Neuronal stem cell (in vitro differentiated cells): Measurements from ENCODE around the gene NMD3.

Source experiments
- DNase-seq: peaks from one replicate; pipeline ENCODE4 v3.0.0-alpha.2; 2013; ENCODE audit warnings: low spot score
- H2AFZ ChIP-seq: one replicate; pipeline ENCODE4 v1.6.1; 2013; ENCODE audit warnings: mild to moderate bottlenecking, low read length, inconsistent platforms
- H2AK5ac ChIP-seq: 2 replicates; pipeline ENCODE4 v1.6.1; 2013; ENCODE audit warnings: low read depth, mild to moderate bottlenecking, inconsistent platforms, low read length, moderate library complexity, mixed read lengths
- H2BK120ac ChIP-seq: 2 replicates; pipeline ENCODE4 v1.6.1; 2013; ENCODE audit warnings: low read depth, mild to moderate bottlenecking, inconsistent platforms, low read length, moderate library complexity, mixed read lengths
- H2BK12ac ChIP-seq: one replicate; pipeline ENCODE4 v1.6.1; 2013; ENCODE audit warnings: low read length, inconsistent platforms
- H2BK15ac ChIP-seq: 2 replicates; pipeline ENCODE4 v1.6.1; 2013; ENCODE audit warnings: mild to moderate bottlenecking, low read length, inconsistent platforms, mixed read lengths
- H2BK5ac ChIP-seq: one replicate; pipeline ENCODE4 v1.6.1; 2013; ENCODE audit warnings: inconsistent platforms, mild to moderate bottlenecking, low read length, moderate library complexity
- H3K14ac ChIP-seq: one replicate; pipeline ENCODE4 v1.6.1; 2013; ENCODE audit warnings: low read length, inconsistent platforms
- H3K18ac ChIP-seq: 2 replicates; pipeline ENCODE4 v1.6.1; 2013; ENCODE audit warnings: low read length, inconsistent platforms
- H3K23ac ChIP-seq: 2 replicates; pipeline ENCODE4 v1.6.1; 2013; ENCODE audit warnings: low read depth, mild to moderate bottlenecking, mixed read lengths, low read length, inconsistent platforms; ENCODE audit not compliant: poor library complexity
- H3K27ac ChIP-seq: replicated peaks from 3 replicates; pipeline ENCODE4 v1.5.1; 2013; ENCODE audit warnings: low read length, inconsistent platforms
- H3K27me3 ChIP-seq, 3 experiments: 2 replicates each; pipeline ENCODE4 v1.6.1; 2013; ENCODE audit warnings: low read length in 3 of 3, mild to moderate bottlenecking in 2 of 3, inconsistent platforms in 1 of 3, low read depth in 1 of 3, mixed read lengths in 1 of 3, moderate library complexity in 1 of 3; ENCODE audit not compliant: control insufficient read depth in 3 of 3, insufficient read depth in 3 of 3
- H3K36me3 ChIP-seq, 2 donors: replicated peaks in 1 of 2; 2 replicates each; pipeline ENCODE4 v1.6.1; 2013; ENCODE audit warnings: low read length in 2 of 2; ENCODE audit not compliant: control insufficient read depth in 2 of 2, insufficient read depth in 2 of 2
- H3K4ac ChIP-seq: 2 replicates; pipeline ENCODE4 v1.6.1; 2013; ENCODE audit warnings: inconsistent platforms, mild to moderate bottlenecking, low read length, moderate library complexity
- H3K4me1 ChIP-seq, 2 donors: 1 replicate in 1 of 2; 2 replicates in 1 of 2; pipeline ENCODE4 v1.6.1; 2013; ENCODE audit warnings: low read length in 2 of 2, low read depth in 1 of 2; ENCODE audit not compliant: control insufficient read depth in 2 of 2, insufficient read depth in 1 of 2
- H3K4me2 ChIP-seq: one replicate; pipeline ENCODE4 v1.6.1; 2013; ENCODE audit warnings: mild to moderate bottlenecking, low read length, inconsistent platforms; ENCODE audit not compliant: insufficient read depth, poor library complexity, severe bottlenecking
- H3K4me3 ChIP-seq, 2 donors: 2 replicates each; pipeline ENCODE4 v1.5.1; 2013; ENCODE audit warnings: low read length in 2 of 2, mild to moderate bottlenecking in 2 of 2, inconsistent platforms in 1 of 2, moderate library complexity in 1 of 2
- H3K79me1 ChIP-seq: one replicate; pipeline ENCODE4 v1.6.1; 2013; ENCODE audit warnings: low read depth, mild to moderate bottlenecking, inconsistent platforms, low read length, moderate library complexity
- H3K9ac ChIP-seq: one replicate; pipeline ENCODE4 v1.6.1; 2013; ENCODE audit warnings: mild to moderate bottlenecking, low read depth, low read length, inconsistent platforms; ENCODE audit not compliant: poor library complexity
- H3K9me3 ChIP-seq, 2 donors: replicated peaks in 1 of 2; 2 replicates each; pipeline versions ENCODE3 to v1.6.1; 2013; ENCODE audit warnings: low read length in 2 of 2, mild to moderate bottlenecking in 2 of 2, inconsistent platforms in 1 of 2, low read depth in 1 of 2, mixed read lengths in 1 of 2, moderate library complexity in 1 of 2; ENCODE audit not compliant: control insufficient read depth in 2 of 2, insufficient read depth in 1 of 2
- H4K8ac ChIP-seq: one replicate; pipeline ENCODE4 v1.6.1; 2013; ENCODE audit warnings: low read depth, mild to moderate bottlenecking, inconsistent platforms, low read length, moderate library complexity
- H4K91ac ChIP-seq: one replicate; pipeline ENCODE4 v1.6.1; 2013; ENCODE audit warnings: low read length, low read depth, mild to moderate bottlenecking, inconsistent platforms; ENCODE audit not compliant: poor library complexity
- WGBS, 2 donors: extraction: QIAGEN DNeasy Blood & Tissue Kit; methylation state at CpG; one replicate each; pipeline ENCODE4 v1.1.7; 2013; ENCODE audit warnings: missing lambda C conversion rate in 2 of 2, mixed read lengths in 1 of 2; ENCODE audit not compliant: insufficient read length in 2 of 2, insufficient replicate concordance in 1 of 2; ENCODE audit errors: extremely low coverage in 2 of 2; 5-methylcytosine and 5-hydroxymethylcytosine counted together

The NMD3 gene

GRCh38 chr3:161239700-161240099 lies 18.6 kb downstream of the NMD3 start:
- no CpG with 5 or more reads among the region's 2 CpGs for WGBS, 2 donors
- no peaks in the 10 kb centered on the region for H3K4me1 ChIP-seq

GRCh38 chr3:161244538-161244937 lies 23.4 kb downstream of the NMD3 start:
- no peak overlapping the region for H3K14ac ChIP-seq
- no peak overlapping the region for H3K4ac ChIP-seq
- H3K23ac ChIP-seq = no peak overlapping the region
- no peak overlapping the region for H3K27ac ChIP-seq
- no peak overlapping the region for H4K8ac ChIP-seq
- no peak overlapping the region for H4K91ac ChIP-seq
- no peak for DNase-seq
- H2BK12ac ChIP-seq = no peak overlapping the region
- no peak overlapping the region for H3K4me3 ChIP-seq
- no peaks in the 10 kb centered on the region for H3K79me1 ChIP-seq
- no peak overlapping the region for H2BK5ac ChIP-seq
- WGBS, 2 donors = no CpG with 5 or more reads among the region's 2 CpGs
- no peak overlapping the region for H2BK15ac ChIP-seq
- no peak overlapping the region for H3K4me2 ChIP-seq
- no peak overlapping the region for H2AFZ ChIP-seq
- no peak overlapping the region for H3K9ac ChIP-seq
- H3K36me3 ChIP-seq = peaks cover 0 to 99% of the 10 kb centered on the region in 2 donors
- H3K18ac ChIP-seq = no peak overlapping the region
- no peak overlapping the region for H2AK5ac ChIP-seq
- H3K4me1 ChIP-seq = no peaks in the 10 kb centered on the region
- no peaks in the 10 kb centered on the region for H3K9me3 ChIP-seq
- no peaks in the 10 kb centered on the region for H3K27me3 ChIP-seq
- no peak overlapping the region for H2BK120ac ChIP-seq

More at GRCh38 chr3:161239700-161240099, 18.6 kb downstream of the NMD3 start:
- no peak overlapping the region for H2BK15ac ChIP-seq
- H4K91ac ChIP-seq = no peak overlapping the region
- H3K9ac ChIP-seq = no peak overlapping the region
- no peak overlapping the region for H3K27ac ChIP-seq
- H2BK5ac ChIP-seq = no peak overlapping the region
- H3K4ac ChIP-seq = no peak overlapping the region
- H4K8ac ChIP-seq = no peak overlapping the region
- no peak overlapping the region for H2AFZ ChIP-seq
- H2BK12ac ChIP-seq = no peak overlapping the region
- no peaks in the 10 kb centered on the region for H3K9me3 ChIP-seq
- no peak overlapping the region for H3K4me2 ChIP-seq
- no peak for DNase-seq
- no peak overlapping the region for H3K23ac ChIP-seq
- no peak overlapping the region for H2AK5ac ChIP-seq
- no peaks in the 10 kb centered on the region for H3K79me1 ChIP-seq
- H3K18ac ChIP-seq = no peak overlapping the region
- H3K36me3 ChIP-seq = peaks cover 0 to 97% of the 10 kb centered on the region in 2 donors
- H3K27me3 ChIP-seq = no peaks in the 10 kb centered on the region
- no peak overlapping the region for H2BK120ac ChIP-seq
- no peak overlapping the region for H3K14ac ChIP-seq
- no peak overlapping the region for H3K4me3 ChIP-seq

- no peak overlapping the region for H2BK15ac ChIP-seq
- no peak overlapping the region for H4K8ac ChIP-seq
- H3K27me3 ChIP-seq = no peaks in the 10 kb centered on the region
- H2AK5ac ChIP-seq = no peak overlapping the region
- DNase-seq = no peak
- H3K4me3 ChIP-seq = no peak overlapping the region
- H2BK5ac ChIP-seq = no peak overlapping the region
- no peak overlapping the region for H3K4me2 ChIP-seq
- no peaks in the 10 kb centered on the region for H3K9me3 ChIP-seq
- H2BK12ac ChIP-seq = no peak overlapping the region
- H3K79me1 ChIP-seq = no peaks in the 10 kb centered on the region
- H3K14ac ChIP-seq = no peak overlapping the region
- H3K9ac ChIP-seq = no peak overlapping the region
- H3K4me1 ChIP-seq = no peaks in the 10 kb centered on the region
- no peak overlapping the region for H2AFZ ChIP-seq
- no peak overlapping the region for H4K91ac ChIP-seq
- no peak overlapping the region for H3K27ac ChIP-seq
- no peak overlapping the region for H3K4ac ChIP-seq
- H3K18ac ChIP-seq = no peak overlapping the region
- no peak overlapping the region for H3K23ac ChIP-seq
- H3K36me3 ChIP-seq = peaks cover 4 to 99% of the 10 kb centered on the region in 2 donors
- no peak overlapping the region for H2BK120ac ChIP-seq
These were observed 25.9 kb downstream of the NMD3 start for GRCh38 chr3:161247049-161247448.

GRCh38 chr3:161250116-161250515 lies 29.0 kb downstream of the NMD3 start:
- Histone ChIP-seq H3K9ac (no peak overlapping the region), H3K27ac (no peak overlapping the region), H2BK5ac (no peak overlapping the region), H3K18ac (no peak overlapping the region), H3K36me3 (peaks cover 4 to 96% of the 10 kb centered on the region in 2 donors), H3K9me3 (no peaks in the 10 kb centered on the region), H2AK5ac (no peak overlapping the region), H3K23ac (no peak overlapping the region), H2AFZ (no peak overlapping the region), H3K4ac (no peak overlapping the region), H3K14ac (no peak overlapping the region), H3K4me3 (no peak overlapping the region), H2BK12ac (no peak overlapping the region), H2BK120ac (no peak overlapping the region), H3K4me2 (no peak overlapping the region), H3K27me3 (no peaks in the 10 kb centered on the region), H3K4me1 (no peaks in the 10 kb centered on the region), H3K79me1 (no peaks in the 10 kb centered on the region), H4K8ac (no peak overlapping the region), H4K91ac (no peak overlapping the region), H2BK15ac (no peak overlapping the region)
- no peak for DNase-seq
- no CpG with 5 or more reads among the region's 1 CpG for WGBS, 2 donors
